SK-N-SH (cell line): Measurements from ENCODE around the gene RAB3C. TPM values are rescaled to one million over a fixed set of nuclear protein-coding genes. Genes with fewer than 3 reads are reported as not detected.

Source experiments
- CTCF ChIA-PET: fragments of 300-600, 350-600 bp; formaldehyde crosslinking; extraction: SDS; loops from one replicate; lab custom pipeline; 2021; lab: Yijun Ruan, JAX
- POLR2A ChIA-PET: fragments of 350-600 bp; sonication (Branson Sonifier 250); formaldehyde crosslinking; extraction: SDS; loops from one replicate; lab custom pipeline; 2020; ENCODE audit warnings: antibody characterized with exemption, inconsistent platforms; lab: Yijun Ruan, JAX
- DNase-seq: peaks from one replicate; pipeline ENCODE4 v3.0.0; 2012
- H2AFZ ChIP-seq: fragments of 200-600 bp; sonication (generic); 2 replicates; pipeline ENCODE4 v1.8.1; 2016; ENCODE audit warnings: antibody characterized with exemption, mild to moderate bottlenecking, low read depth
- H3F3A ChIP-seq: fragments of 200-600 bp; sonication (generic); replicated peaks from 2 replicates; pipeline ENCODE3; 2016; ENCODE audit warnings: antibody characterized with exemption, mild to moderate bottlenecking; ENCODE audit not compliant: insufficient read depth
- H3K27ac ChIP-seq, 2 experiments: fragments of 200-500 bp in 1 of 2; fragments of 200-600 bp in 1 of 2; sonication (Bioruptor generic) in 1 of 2; sonication (generic), shearing (Covaris generic) in 1 of 2; 2 replicates each; pipeline versions ENCODE4 v1.5.1 to v1.6.1; 2014 to 2016; ENCODE audit warnings: low read depth in 2 of 2, inconsistent platforms in 1 of 2, low read length in 1 of 2, mild to moderate bottlenecking in 1 of 2, mixed read lengths in 1 of 2
- H3K27me3 ChIP-seq: fragments of 200-600 bp; sonication (generic), shearing (Covaris generic); 2 replicates; pipeline ENCODE4 v1.6.1; 2016; ENCODE audit warnings: mixed run types; ENCODE audit not compliant: insufficient read depth
- H3K36me3 ChIP-seq, 2 experiments: fragments of 200-500 bp in 1 of 2; fragments of 200-600 bp in 1 of 2; sonication (Bioruptor generic) in 1 of 2; sonication (generic) in 1 of 2; replicated peaks in 1 of 2; 2 replicates each; pipeline versions ENCODE3 to v1.5.1; 2014 to 2016; ENCODE audit warnings: low read length in 1 of 2, mild to moderate bottlenecking in 1 of 2; ENCODE audit not compliant: insufficient read depth in 2 of 2, control insufficient read depth in 1 of 2
- H3K4me1 ChIP-seq, 2 experiments: fragments of 200-500 bp in 1 of 2; fragments of 200-600 bp in 1 of 2; sonication (Bioruptor generic) in 1 of 2; sonication (generic), shearing (Covaris generic) in 1 of 2; 2 replicates each; pipeline versions ENCODE4 v1.5.1 to v1.6.1; 2014 to 2016; ENCODE audit warnings: low read depth in 1 of 2, low read length in 1 of 2, mixed run types in 1 of 2; ENCODE audit not compliant: insufficient read depth in 2 of 2, control insufficient read depth in 1 of 2
- H3K4me2 ChIP-seq: fragments of 200-600 bp; sonication (generic), shearing (Covaris generic); 2 replicates; pipeline ENCODE4 v1.6.1; 2017; ENCODE audit warnings: mixed run types
- H3K4me3 ChIP-seq, 2 experiments: fragments of 200-500 bp in 1 of 2; fragments of 200-600 bp in 1 of 2; sonication (Bioruptor generic) in 1 of 2; sonication (generic), shearing (Covaris generic) in 1 of 2; 2 replicates each; pipeline versions ENCODE4 v1.5.1 to v1.8.1; 2014 to 2016; ENCODE audit warnings: low read depth in 2 of 2, inconsistent platforms in 1 of 2, low read length in 1 of 2, mild to moderate bottlenecking in 1 of 2, mixed read lengths in 1 of 2, moderate library complexity in 1 of 2
- H3K79me2 ChIP-seq: fragments of 200-600 bp; sonication (generic); 2 replicates; pipeline ENCODE4 v1.8.1; 2017; ENCODE audit warnings: mild to moderate bottlenecking; ENCODE audit not compliant: insufficient read depth
- H3K9ac ChIP-seq: fragments of 200-600 bp; sonication (generic); 2 replicates; pipeline ENCODE4 v1.6.1; 2017; ENCODE audit warnings: mixed run types
- H3K9me2 ChIP-seq: fragments of 200-600 bp; sonication (generic); 2 replicates; pipeline ENCODE4 v1.6.1; 2017; ENCODE audit warnings: mixed run types
- H3K9me3 ChIP-seq: fragments of 200-600 bp; sonication (generic); 2 replicates; pipeline ENCODE4 v1.6.1; 2017; ENCODE audit warnings: mixed run types, mild to moderate bottlenecking, moderate library complexity
- H4K20me1 ChIP-seq: fragments of 200-600 bp; sonication (generic); 2 replicates; pipeline ENCODE4 v1.6.1; 2017; ENCODE audit warnings: mild to moderate bottlenecking, mixed run types; ENCODE audit not compliant: insufficient read depth
- ELF1 ChIP-seq: IDR thresholded peaks from 2 replicates; pipeline ENCODE4 v1.4.0; 2012
- EP300 ChIP-seq, 2 experiments: IDR thresholded peaks; 2 replicates each; pipeline versions ENCODE4 v1.4.0 to v1.6.1; 2012; ENCODE audit warnings: borderline replicate concordance in 1 of 2, low read depth in 1 of 2, low read length in 1 of 2
- IRF3 ChIP-seq: fragments of 150-350 bp; IDR thresholded peaks from 2 replicates; pipeline ENCODE4 v1.6.1; 2016; ENCODE audit warnings: mild to moderate bottlenecking, low read depth, low read length
- MAX ChIP-seq: IDR thresholded peaks from 2 replicates; pipeline ENCODE4 v1.4.0; 2012; ENCODE audit warnings: low read depth
- MXI1 ChIP-seq: IDR thresholded peaks from 2 replicates; pipeline ENCODE4 v1.6.1; 2012; ENCODE audit warnings: mild to moderate bottlenecking, low read depth, low read length, improper control_type of control experiment
- NFIC ChIP-seq: IDR thresholded peaks from 2 replicates; pipeline ENCODE4 v1.4.0; 2012; ENCODE audit warnings: borderline replicate concordance
- NRF1 ChIP-seq: IDR thresholded peaks from 2 replicates; pipeline ENCODE4 v1.6.1; 2012; ENCODE audit warnings: low read depth, mild to moderate bottlenecking, low read length
- POLR2AphosphoS5 ChIP-seq: IDR thresholded peaks from 2 replicates; pipeline ENCODE4 v1.6.1; 2012; ENCODE audit warnings: low read depth, low read length
- RAD21 ChIP-seq: IDR thresholded peaks from 2 replicates; pipeline ENCODE4 v1.6.1; 2012; ENCODE audit warnings: mild to moderate bottlenecking, low read length
- RCOR1 ChIP-seq: fragments of 150-350 bp; IDR thresholded peaks from 2 replicates; pipeline ENCODE4 v1.6.1; 2017; ENCODE audit warnings: antibody characterized with exemption, low read length
- REST ChIP-seq: IDR thresholded peaks from 2 replicates; pipeline ENCODE4 v1.6.1; 2012; ENCODE audit warnings: mild to moderate bottlenecking, low read depth, low read length, moderate library complexity
- SMC3 ChIP-seq: IDR thresholded peaks from 2 replicates; pipeline ENCODE4 v1.6.1; 2012; ENCODE audit warnings: low read depth, low read length, improper control_type of control experiment
- TAF1 ChIP-seq: IDR thresholded peaks from 2 replicates; pipeline ENCODE4 v1.6.1; 2012; ENCODE audit warnings: low read depth, mild to moderate bottlenecking, low read length, moderate library complexity, borderline replicate concordance
- TCF12 ChIP-seq: IDR thresholded peaks from 2 replicates; pipeline ENCODE4 v1.4.0; 2012
- YY1 ChIP-seq: IDR thresholded peaks from 2 replicates; pipeline ENCODE4 v1.4.0; 2012; ENCODE audit warnings: low read depth, mild to moderate bottlenecking
- WGBS: methylation state at CpG from one replicate; pipeline ENCODE4 v1.1.6; 2017; ENCODE audit warnings: low lambda C conversion rate; 5-methylcytosine and 5-hydroxymethylcytosine counted together
- polyA plus RNA-seq, 3 experiments: library from polyadenylated mRNA; depleted of rRNA; stranded (reverse); fragments of >200 nt; gene quantifications; 2 replicates each; pipeline ENCODE4 v1.2.3, GENCODE V29; 2012

RAB3C gene
- polyA plus RNA-seq, 1 of the 3 experiments (the other 2 are of a cell fraction) = 0.03 TPM

- POLR2A ChIA-PET = no interaction called here
- Histone ChIP-seq H3K4me3 (no peak overlapping the region), H2AFZ (no peak overlapping the region), H3F3A (no peaks in the 10 kb centered on the region), H3K9me3 (no peaks in the 10 kb centered on the region), H3K4me1 (no peaks in the 10 kb centered on the region), H3K9ac (no peak overlapping the region), H3K27ac (no peak overlapping the region), H3K36me3 (peaks cover 0 to 3% of the 10 kb centered on the region in 2 experiments), H3K9me2 (peaks cover 4% of the 10 kb centered on the region; the same call in 1 of the 2 replicates), H4K20me1 (no peaks in the 10 kb centered on the region), H3K27me3 (no peaks in the 10 kb centered on the region), H3K79me2 (no peaks in the 10 kb centered on the region), H3K4me2 (no peak overlapping the region)
- DNase-seq = no peak
- CTCF ChIA-PET = interaction anchor here (0.7 kb wide), 1 partner anchor 162 kb away, joined by 3 read pairs; no protein-coding TSS in a partner anchor
- no peak for TF ChIP-seq MXI1
- TF ChIP-seq MAX = no peak
- 68% methylated on average over 2 of the region's 2 CpGs for WGBS
These were observed 142.1 kb downstream of the RAB3C start for GRCh38 chr5:58724992-58725391.

GRCh38 chr5:58731641-58732040 lies 148.8 kb downstream of the RAB3C start:
- Histone ChIP-seq H3F3A (no peaks in the 10 kb centered on the region), H3K9ac (no peak overlapping the region), H3K9me2 (no peaks in the 10 kb centered on the region), H3K4me2 (no peak overlapping the region), H3K9me3 (no peaks in the 10 kb centered on the region), H3K79me2 (no peaks in the 10 kb centered on the region), H3K4me1 (no peaks in the 10 kb centered on the region), H3K27ac (no peak overlapping the region), H3K4me3 (no peak overlapping the region), H3K27me3 (no peaks in the 10 kb centered on the region), H4K20me1 (no peaks in the 10 kb centered on the region), H2AFZ (no peak overlapping the region), H3K36me3 (no peaks in the 10 kb centered on the region)
- TF ChIP-seq TCF12 (no peak), EP300 (IDR thresholded peaks at IDR 0.05; ENCODE audit: borderline replicate concordance in 1 of 2, low read depth in 1 of 2, low read length in 1 of 2) (no peak), MXI1 (no peak), NFIC (no peak), REST (no peak), NRF1 (no peak), IRF3 (no peak), SMC3 (no peak), POLR2AphosphoS5 (no peak), RCOR1 (no peak), RAD21 (no peak), ELF1 (no peak), TAF1 (no peak), YY1 (no peak)
- 12% methylated on average over 1 of the region's 1 CpG for WGBS
- CTCF ChIA-PET = interaction anchor here (0.7 to 1.2 kb wide), 2 partner anchors 35 to 254 kb away, joined by 3 read pairs; no protein-coding TSS in a partner anchor
- POLR2A ChIA-PET = no interaction called here
- DNase-seq = no peak
